Measurements from ENCODE around the gene ZBTB7C.

The ZBTB7C gene

GRCh38 chr18:48404716-48405507, 4.3 kb downstream of the ZBTB7C start:
- peaks cover 5 to 7% of the 10 kb centered on the region in 2 donors for H3K4me1 ChIP-seq (ENCODE audit: control insufficient read depth in 1 of 2, insufficient read depth in 2 of 2, low read length in 2 of 2)
- H3K4me3 ChIP-seq (ENCODE audit: low read depth in 1 of 2, low read length in 2 of 2): no peak overlapping the region
- no peaks in the 10 kb centered on the region for H3K36me3 ChIP-seq (ENCODE audit: control insufficient read depth in 1 of 2, insufficient read depth in 2 of 2, low read length in 2 of 2)
- no peak overlapping the region for H3K27ac ChIP-seq (ENCODE audit: low read depth, low read length)
- H3K27me3 ChIP-seq (ENCODE audit: control insufficient read depth in 1 of 2, insufficient read depth in 2 of 2, low read length in 2 of 2): peaks cover 29 to 42% of the 10 kb centered on the region in 2 donors
- no peak overlapping the region for H3K9ac ChIP-seq (ENCODE audit: low read depth in 1 of 2, low read length in 2 of 2)
- no peaks in the 10 kb centered on the region for H3K9me3 ChIP-seq (ENCODE audit: control insufficient read depth in 1 of 2, low read length in 2 of 2)

DNA sequence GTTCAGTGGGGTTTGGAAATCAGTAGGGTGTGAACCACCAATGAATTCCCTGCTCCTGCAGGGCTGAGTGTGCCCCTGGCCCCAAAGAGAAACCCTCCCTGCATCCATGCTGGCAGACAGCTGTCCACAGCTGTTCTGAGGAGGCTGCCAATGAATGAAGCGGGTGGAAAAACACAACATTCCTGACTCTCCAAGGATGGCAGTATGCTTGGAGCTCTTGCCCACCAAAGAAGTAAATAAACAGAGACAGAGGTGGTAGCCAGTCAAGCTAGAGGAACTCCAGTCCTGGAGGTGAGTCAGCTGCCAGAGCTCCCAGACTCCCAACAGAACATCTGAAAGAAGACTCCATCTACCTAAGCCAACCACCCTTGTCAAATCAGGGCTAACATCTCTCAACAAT, 6.2 kb downstream of the ZBTB7C start:
- Histone ChIP-seq H3K4me1 (ENCODE audit: control insufficient read depth in 1 of 2, insufficient read depth in 2 of 2, low read length in 2 of 2) (no peaks in the 10 kb centered on the region), H3K36me3 (ENCODE audit: control insufficient read depth in 1 of 2, insufficient read depth in 2 of 2, low read length in 2 of 2) (no peaks in the 10 kb centered on the region), H3K4me3 (ENCODE audit: low read depth in 1 of 2, low read length in 2 of 2) (no peak overlapping the region), H3K27ac (ENCODE audit: low read depth, low read length) (no peak overlapping the region), H3K9me3 (ENCODE audit: control insufficient read depth in 1 of 2, low read length in 2 of 2) (no peaks in the 10 kb centered on the region), H3K27me3 (ENCODE audit: control insufficient read depth in 1 of 2, insufficient read depth in 2 of 2, low read length in 2 of 2) (peaks cover 22 to 36% of the 10 kb centered on the region in 2 donors), H3K9ac (ENCODE audit: low read depth in 1 of 2, low read length in 2 of 2) (no peak overlapping the region)

DNA sequence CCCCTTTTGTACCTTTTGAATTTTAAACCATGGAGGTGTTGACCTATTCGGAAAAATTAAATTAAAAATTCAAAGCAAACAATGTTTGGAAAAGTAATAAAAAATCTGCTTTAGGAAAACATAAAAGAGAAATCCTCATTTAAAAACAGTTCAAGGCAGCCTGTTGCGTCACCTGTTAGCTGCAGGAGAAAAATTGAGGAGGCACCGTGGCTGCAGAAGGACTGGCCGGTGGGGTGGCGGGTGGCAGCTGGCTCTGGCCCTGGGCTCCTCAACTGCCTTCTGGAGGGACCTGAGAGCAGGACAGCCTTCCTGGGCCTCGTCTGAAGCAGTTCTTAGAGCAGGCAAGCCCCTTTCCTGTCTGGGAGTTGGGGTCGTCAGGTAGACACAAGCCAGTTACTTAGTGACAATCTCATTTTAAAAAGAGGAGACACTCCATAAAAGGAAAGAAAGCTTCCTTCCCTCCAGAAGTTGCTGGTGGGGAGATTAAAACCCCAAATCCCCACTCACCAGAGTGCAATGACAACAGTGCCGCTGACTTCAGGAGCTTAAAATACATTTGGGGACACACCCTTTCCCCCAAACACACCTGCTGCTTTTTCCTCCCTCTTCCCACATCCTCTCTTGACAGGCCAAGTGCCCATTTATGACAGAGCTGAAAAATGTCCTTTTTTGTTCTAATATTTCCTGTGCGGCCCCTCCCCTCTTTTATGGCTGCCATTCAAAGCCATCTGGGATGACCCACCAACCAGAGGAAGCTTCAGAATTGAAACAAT, 9.7 kb downstream of the ZBTB7C start:
- H3K27ac ChIP-seq (ENCODE audit: low read depth, low read length): no peak overlapping the region
- no peaks in the 10 kb centered on the region for H3K9me3 ChIP-seq (ENCODE audit: control insufficient read depth in 1 of 2, low read length in 2 of 2)
- no peaks in the 10 kb centered on the region for H3K36me3 ChIP-seq (ENCODE audit: control insufficient read depth in 1 of 2, insufficient read depth in 2 of 2, low read length in 2 of 2)
- no peak overlapping the region for H3K4me3 ChIP-seq (ENCODE audit: low read depth in 1 of 2, low read length in 2 of 2)
- H3K9ac ChIP-seq (ENCODE audit: low read depth in 1 of 2, low read length in 2 of 2): no peak overlapping the region
- no peaks in the 10 kb centered on the region for H3K4me1 ChIP-seq (ENCODE audit: control insufficient read depth in 1 of 2, insufficient read depth in 2 of 2, low read length in 2 of 2)
- H3K27me3 ChIP-seq (ENCODE audit: control insufficient read depth in 1 of 2, insufficient read depth in 2 of 2, low read length in 2 of 2): peaks cover 6 to 16% of the 10 kb centered on the region in 2 donors

GRCh38 chr18:48398074-48398473, 11.1 kb downstream of the ZBTB7C start:
- H3K36me3 ChIP-seq (ENCODE audit: control insufficient read depth in 1 of 2, insufficient read depth in 2 of 2, low read length in 2 of 2): no peaks in the 10 kb centered on the region
- H3K4me3 ChIP-seq (ENCODE audit: low read depth in 1 of 2, low read length in 2 of 2): no peak overlapping the region
- H3K4me1 ChIP-seq (ENCODE audit: control insufficient read depth in 1 of 2, insufficient read depth in 2 of 2, low read length in 2 of 2): no peaks in the 10 kb centered on the region
- H3K27ac ChIP-seq (ENCODE audit: low read depth, low read length): no peak overlapping the region
- no peak overlapping the region for H3K9ac ChIP-seq (ENCODE audit: low read depth in 1 of 2, low read length in 2 of 2)
- no peaks in the 10 kb centered on the region for H3K9me3 ChIP-seq (ENCODE audit: control insufficient read depth in 1 of 2, low read length in 2 of 2)
- peaks cover 3 to 13% of the 10 kb centered on the region in 2 donors for H3K27me3 ChIP-seq (ENCODE audit: control insufficient read depth in 1 of 2, insufficient read depth in 2 of 2, low read length in 2 of 2)

DNA sequence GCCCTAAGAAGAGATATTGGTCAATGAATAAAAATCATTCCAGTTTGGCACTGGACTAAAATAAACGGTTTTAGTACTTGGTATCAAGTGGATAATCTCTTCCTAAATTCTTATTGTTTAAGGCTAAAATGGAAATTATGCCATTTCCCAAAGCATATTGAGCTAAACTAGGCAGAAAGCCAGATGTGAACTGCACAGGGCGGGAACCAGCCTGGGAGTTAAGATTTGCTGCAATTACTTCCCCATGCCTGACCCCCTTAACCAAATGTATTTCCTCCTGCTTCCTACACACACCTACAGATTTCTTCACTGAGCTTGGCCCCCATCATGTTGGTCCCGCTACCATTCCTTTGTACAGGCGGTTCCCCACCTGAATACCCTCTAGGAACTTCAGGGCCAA, 12.2 kb downstream of the ZBTB7C start:
- Histone ChIP-seq H3K36me3 (ENCODE audit: control insufficient read depth in 1 of 2, insufficient read depth in 2 of 2, low read length in 2 of 2) (no peaks in the 10 kb centered on the region), H3K4me1 (ENCODE audit: control insufficient read depth in 1 of 2, insufficient read depth in 2 of 2, low read length in 2 of 2) (no peaks in the 10 kb centered on the region), H3K27me3 (ENCODE audit: control insufficient read depth in 1 of 2, insufficient read depth in 2 of 2, low read length in 2 of 2) (peaks cover 0 to 9% of the 10 kb centered on the region in 2 donors), H3K27ac (ENCODE audit: low read depth, low read length) (no peak overlapping the region), H3K4me3 (ENCODE audit: low read depth in 1 of 2, low read length in 2 of 2) (no peak overlapping the region), H3K9me3 (ENCODE audit: control insufficient read depth in 1 of 2, low read length in 2 of 2) (no peaks in the 10 kb centered on the region), H3K9ac (ENCODE audit: low read depth in 1 of 2, low read length in 2 of 2) (no peak overlapping the region)

DNA sequence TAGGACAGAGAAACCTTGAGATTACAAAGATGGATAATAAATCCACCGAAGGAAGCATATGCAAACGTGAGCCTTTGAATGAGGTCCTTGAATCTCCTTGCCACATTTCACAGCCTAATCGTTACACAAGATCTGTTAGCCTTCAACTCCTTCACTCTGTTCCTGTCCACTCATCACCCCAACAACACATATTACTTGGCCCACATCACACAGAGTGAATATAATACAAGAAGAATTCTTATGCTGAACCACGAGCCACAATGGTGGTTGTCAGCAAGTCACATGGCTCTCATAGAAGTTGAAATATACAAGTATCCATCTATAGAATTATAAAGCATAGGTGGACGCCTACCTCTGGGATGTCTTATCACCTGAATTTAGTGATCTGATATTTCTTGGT, 12.6 kb downstream of the ZBTB7C start:
- Histone ChIP-seq H3K27ac (ENCODE audit: low read depth, low read length) (no peak overlapping the region), H3K9ac (ENCODE audit: low read depth in 1 of 2, low read length in 2 of 2) (no peak overlapping the region), H3K9me3 (ENCODE audit: control insufficient read depth in 1 of 2, low read length in 2 of 2) (no peaks in the 10 kb centered on the region), H3K4me1 (ENCODE audit: control insufficient read depth in 1 of 2, insufficient read depth in 2 of 2, low read length in 2 of 2) (no peaks in the 10 kb centered on the region), H3K27me3 (ENCODE audit: control insufficient read depth in 1 of 2, insufficient read depth in 2 of 2, low read length in 2 of 2) (peaks cover 0 to 9% of the 10 kb centered on the region in 2 donors), H3K36me3 (ENCODE audit: control insufficient read depth in 1 of 2, insufficient read depth in 2 of 2, low read length in 2 of 2) (no peaks in the 10 kb centered on the region), H3K4me3 (ENCODE audit: low read depth in 1 of 2, low read length in 2 of 2) (no peak overlapping the region)

DNA sequence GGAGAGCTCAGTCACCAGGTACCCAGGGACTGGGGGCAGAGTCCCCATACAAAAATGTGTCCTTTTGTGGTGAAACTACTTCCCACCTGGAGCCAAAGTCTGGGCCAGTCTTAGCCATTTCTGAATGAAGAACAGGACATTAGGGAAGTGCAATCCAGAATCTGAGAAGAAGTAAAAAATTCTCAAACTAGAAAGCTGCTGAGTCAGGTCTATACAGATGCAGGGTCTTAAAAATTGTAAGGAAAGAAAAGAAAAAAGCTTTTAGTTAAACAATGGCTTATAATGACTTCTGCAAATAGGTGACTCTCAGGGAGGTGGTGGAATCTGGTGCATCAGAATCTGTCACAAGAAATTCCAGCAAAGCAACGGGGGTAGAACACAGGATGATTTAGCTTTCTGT, 13.5 kb downstream of the ZBTB7C start:
- Histone ChIP-seq H3K9ac (ENCODE audit: low read depth in 1 of 2, low read length in 2 of 2) (no peak overlapping the region), H3K27ac (ENCODE audit: low read depth, low read length) (no peak overlapping the region), H3K27me3 (ENCODE audit: control insufficient read depth in 1 of 2, insufficient read depth in 2 of 2, low read length in 2 of 2) (peaks cover 0 to 9% of the 10 kb centered on the region in 2 donors), H3K36me3 (ENCODE audit: control insufficient read depth in 1 of 2, insufficient read depth in 2 of 2, low read length in 2 of 2) (no peaks in the 10 kb centered on the region), H3K9me3 (ENCODE audit: control insufficient read depth in 1 of 2, low read length in 2 of 2) (no peaks in the 10 kb centered on the region), H3K4me3 (ENCODE audit: low read depth in 1 of 2, low read length in 2 of 2) (no peak overlapping the region), H3K4me1 (ENCODE audit: control insufficient read depth in 1 of 2, insufficient read depth in 2 of 2, low read length in 2 of 2) (no peaks in the 10 kb centered on the region)

DNA sequence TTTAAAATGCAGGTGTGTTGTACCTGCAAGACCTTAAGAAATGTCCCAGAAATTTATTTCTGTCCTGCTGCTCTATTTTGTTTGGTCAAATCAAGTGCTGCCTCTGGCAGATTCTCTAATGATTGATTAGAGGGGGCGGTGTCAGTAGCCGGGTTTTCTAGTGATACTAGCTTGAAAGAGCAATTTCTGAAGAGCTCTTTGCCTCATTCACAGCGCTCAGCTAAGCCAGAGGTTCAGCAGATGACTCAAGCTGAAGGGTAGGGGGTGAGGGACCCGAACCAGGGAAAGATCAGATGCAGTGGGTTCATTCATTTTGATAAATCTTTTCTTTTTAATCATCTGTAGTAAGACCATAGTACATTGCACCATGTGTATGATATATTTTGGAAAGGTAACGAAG, 15.0 kb downstream of the ZBTB7C start:
- H3K9me3 ChIP-seq (ENCODE audit: control insufficient read depth in 1 of 2, low read length in 2 of 2): no peaks in the 10 kb centered on the region
- peaks cover 0 to 9% of the 10 kb centered on the region in 2 donors for H3K27me3 ChIP-seq (ENCODE audit: control insufficient read depth in 1 of 2, insufficient read depth in 2 of 2, low read length in 2 of 2)
- H3K4me3 ChIP-seq (ENCODE audit: low read depth in 1 of 2, low read length in 2 of 2): no peak overlapping the region
- no peaks in the 10 kb centered on the region for H3K4me1 ChIP-seq (ENCODE audit: control insufficient read depth in 1 of 2, insufficient read depth in 2 of 2, low read length in 2 of 2)
- no peak overlapping the region for H3K9ac ChIP-seq (ENCODE audit: low read depth in 1 of 2, low read length in 2 of 2)
- H3K36me3 ChIP-seq (ENCODE audit: control insufficient read depth in 1 of 2, insufficient read depth in 2 of 2, low read length in 2 of 2): no peaks in the 10 kb centered on the region
- H3K27ac ChIP-seq (ENCODE audit: low read depth, low read length): no peak overlapping the region

- Histone ChIP-seq H3K9ac (ENCODE audit: low read depth in 1 of 2, low read length in 2 of 2) (no peak overlapping the region), H3K9me3 (ENCODE audit: control insufficient read depth in 1 of 2, low read length in 2 of 2) (no peaks in the 10 kb centered on the region), H3K27ac (ENCODE audit: low read depth, low read length) (no peak overlapping the region), H3K4me1 (ENCODE audit: control insufficient read depth in 1 of 2, insufficient read depth in 2 of 2, low read length in 2 of 2) (peaks cover 4% of the 10 kb centered on the region in 2 donors), H3K27me3 (ENCODE audit: control insufficient read depth in 1 of 2, insufficient read depth in 2 of 2, low read length in 2 of 2) (peaks cover 0 to 9% of the 10 kb centered on the region in 2 donors), H3K36me3 (ENCODE audit: control insufficient read depth in 1 of 2, insufficient read depth in 2 of 2, low read length in 2 of 2) (no peaks in the 10 kb centered on the region), H3K4me3 (ENCODE audit: low read depth in 1 of 2, low read length in 2 of 2) (no peak overlapping the region)
Measured at GRCh38 chr18:48393776-48394175, 15.4 kb downstream of the ZBTB7C start.

- no peak overlapping the region for H3K9ac ChIP-seq (ENCODE audit: low read depth in 1 of 2, low read length in 2 of 2)
- no peak overlapping the region for H3K27ac ChIP-seq (ENCODE audit: low read depth, low read length)
- no peaks in the 10 kb centered on the region for H3K9me3 ChIP-seq (ENCODE audit: control insufficient read depth in 1 of 2, low read length in 2 of 2)
- H3K27me3 ChIP-seq (ENCODE audit: control insufficient read depth in 1 of 2, insufficient read depth in 2 of 2, low read length in 2 of 2): peaks cover 0 to 9% of the 10 kb centered on the region in 2 donors
- H3K4me3 ChIP-seq (ENCODE audit: low read depth in 1 of 2, low read length in 2 of 2): no peak overlapping the region
- peaks cover 4 to 7% of the 10 kb centered on the region in 2 donors for H3K4me1 ChIP-seq (ENCODE audit: control insufficient read depth in 1 of 2, insufficient read depth in 2 of 2, low read length in 2 of 2)
- H3K36me3 ChIP-seq (ENCODE audit: control insufficient read depth in 1 of 2, insufficient read depth in 2 of 2, low read length in 2 of 2): no peaks in the 10 kb centered on the region
Measured at GRCh38 chr18:48393170-48393569, 16.0 kb downstream of the ZBTB7C start.

All from duodenal mucosa (tissue), 2 donors.